Lower leg skin (tissue), 4 donors: ENCODE measurements around the gene RAB34. TPM values are rescaled to one million over a fixed set of nuclear protein-coding genes. Genes with fewer than 3 reads are reported as not detected.

Experiments used
- DNase-seq, 2 donors: peaks; one replicate each; pipeline ENCODE4 v3.0.0-alpha.2; 2019; ENCODE audit warnings: low spot score in 2 of 2
- H3K4me3 ChIP-seq: fragments of 200-600 bp; sonication (generic); 2 replicates; pipeline ENCODE4 v1.5.1; 2017; ENCODE audit warnings: mild to moderate bottlenecking, low read depth; ENCODE audit not compliant: poor library complexity, severe bottlenecking
- CTCF ChIP-seq, 3 donors: fragments of 450-650 bp; IDR thresholded peaks; one replicate each; pipeline ENCODE4 v1.5.1; 2016; ENCODE audit warnings: antibody characterized with exemption in 3 of 3, mild to moderate bottlenecking in 3 of 3, moderate library complexity in 2 of 3
- POLR2A ChIP-seq, 2 donors: fragments of 450-650 bp; IDR thresholded peaks; one replicate each; pipeline ENCODE4 v1.6.1; 2016 to 2017; ENCODE audit warnings: antibody characterized with exemption in 2 of 2, mild to moderate bottlenecking in 1 of 2, moderate library complexity in 1 of 2
- WGBS, 2 donors: methylation state at CpG; one replicate each; pipeline ENCODE4 v1.1.5; 2018; 5-methylcytosine and 5-hydroxymethylcytosine counted together
- intact Hi-C: fragments of 100-400 bp; cut with DNase I; formaldehyde crosslinking; loops from one replicate; pipeline ENCODE4 v1.15.0; 2023; ENCODE audit warnings: low total_unique reads
- total RNA-seq, 4 donors: library from RNA; depleted of rRNA; stranded (reverse); fragments of >200 nt; gene quantifications; one replicate each; pipeline ENCODE4 v1.1.0, GENCODE V29; 2016

RAB34 gene
- total RNA-seq, 4 donors from 2014 or later, result 76.6 to 138 (median 103) TPM

DNA sequence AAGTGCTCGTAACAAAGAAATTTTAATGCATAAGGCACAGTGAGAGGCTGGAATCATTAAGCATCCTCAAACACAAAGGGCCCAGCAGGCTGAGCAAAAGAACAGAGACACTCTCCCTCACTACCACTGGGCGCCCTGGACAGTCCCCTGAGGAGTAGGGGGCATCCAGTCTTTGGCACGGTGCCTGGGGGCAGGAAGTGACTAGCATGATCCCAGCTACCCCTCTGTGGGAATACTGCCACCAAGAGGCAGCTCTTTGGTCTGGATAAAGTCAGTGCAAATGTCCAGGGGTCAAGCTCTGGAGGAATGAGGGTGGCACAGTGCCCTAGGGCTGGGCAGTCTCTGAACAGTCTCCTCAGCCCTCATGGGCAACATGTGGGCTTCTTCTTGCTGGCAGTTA lies 3.4 kb downstream of the RAB34 start:
- no peak overlapping the region for H3K4me3 ChIP-seq
- WGBS, 2 donors, result 95 to 97% methylated on average over 3 of the region's 3 CpGs
- DNase-seq, result no peak
- intact Hi-C loops, result no loop called here
- no peak for TF ChIP-seq POLR2A (IDR thresholded peaks at IDR 0.05)
- TF ChIP-seq CTCF (IDR thresholded peaks at IDR 0.05), result no peak

GRCh38 chr17:28712705-28713415 lies 4.8 kb downstream of the RAB34 start:
- no peak overlapping the region for H3K4me3 ChIP-seq
- DNase-seq, result no peak
- WGBS, 2 donors, result 74 to 76% methylated on average over 7 of the region's 7 CpGs
- intact Hi-C loops, result no loop called here
- TF ChIP-seq CTCF (IDR thresholded peaks at IDR 0.05) (no peak), POLR2A (IDR thresholded peaks at IDR 0.05) (no peak)

DNA sequence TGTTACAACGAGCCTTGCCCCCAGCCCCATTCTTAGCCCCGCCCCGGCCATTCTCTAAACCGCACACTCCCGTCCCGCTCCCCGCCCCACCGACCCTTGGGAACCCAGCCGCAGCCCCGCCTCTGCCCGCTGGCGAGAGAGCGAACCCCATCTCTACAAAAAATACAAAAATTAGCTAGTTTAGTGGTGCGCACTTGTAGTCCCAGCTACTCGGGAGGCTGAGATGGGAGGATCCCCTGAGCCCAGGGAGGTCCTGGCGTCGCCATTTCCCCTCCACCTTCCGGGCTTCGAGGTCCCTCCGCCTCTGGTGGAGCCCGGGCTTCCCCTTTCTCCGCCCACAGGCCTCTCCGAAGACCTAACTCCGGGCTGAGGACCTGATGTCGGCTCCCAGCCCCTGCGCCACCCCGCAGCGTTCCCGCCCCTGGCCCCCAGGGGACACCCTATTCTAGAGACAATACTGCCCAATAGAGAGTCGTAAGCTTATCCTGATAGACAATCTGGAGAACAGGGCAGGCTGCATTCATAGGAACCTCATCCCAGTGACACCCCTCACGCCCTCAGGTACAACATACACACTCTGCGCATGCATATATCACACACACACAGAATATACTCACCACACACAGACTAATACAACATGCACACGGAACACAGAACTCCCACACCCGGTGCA lies 5.5 kb downstream of the RAB34 start:
- DNase-seq, result peak in 1 of 2 donors; percentile 92
- 39 to 43% methylated on average over 32 to 34 of the region's 34 CpGs for WGBS, 2 donors
- TF ChIP-seq CTCF (IDR thresholded peaks at IDR 0.05) (no peak), POLR2A (IDR thresholded peaks at IDR 0.05) (no peak)
- no peak overlapping the region for H3K4me3 ChIP-seq
- intact Hi-C loops, result no loop called here

- TF ChIP-seq CTCF (IDR thresholded peaks at IDR 0.05), result no peak
- no peak for TF ChIP-seq POLR2A (IDR thresholded peaks at IDR 0.05)
- no peak for DNase-seq
- peak within 1 kb of the TSS; percentile 39 for H3K4me3 ChIP-seq
- 1 to 4% methylated on average over 20 of the region's 20 CpGs for WGBS, 2 donors
- intact Hi-C loops, result no loop called here
Observed at GRCh38 chr17:28711723-28712031, 6.0 kb downstream of the RAB34 start, which contains the start of gene PROCA1. TSS of gene PROCA1 (minus strand) at chr17:28711888. CDS start at chr17:28711660, 228 bp downstream.

GRCh38 chr17:28710861-28711722 lies 6.6 kb downstream of the RAB34 start:
- peak; percentile 82 to 97 for DNase-seq
- 0 to 1% methylated on average over 42 to 64 of the region's 74 CpGs for WGBS, 2 donors

More at GRCh38 chr17:28710861-28711722, 6.6 kb downstream of the RAB34 start:
- TF ChIP-seq CTCF (IDR thresholded peaks at IDR 0.05), result no peak
- no peak for TF ChIP-seq POLR2A (IDR thresholded peaks at IDR 0.05)
- intact Hi-C loops, result no loop called here
- peak overlapping the region; percentile 39 for H3K4me3 ChIP-seq
